Hepatocyte (in vitro differentiated cells): ENCODE measurements around the gene LVRN. TPM values are rescaled to one million over a fixed set of nuclear protein-coding genes. Genes with fewer than 3 reads are reported as not detected.

Experiments
- DNase-seq: peaks from one replicate; pipeline ENCODE4 v3.0.0-alpha.2; 2016; ENCODE audit warnings: low spot score
- H2AFZ ChIP-seq: fragments of 200-600 bp; sonication (generic); 2 replicates; pipeline ENCODE4 v1.6.0; 2016; ENCODE audit warnings: antibody characterized with exemption, mild to moderate bottlenecking
- H3K27ac ChIP-seq: fragments of 200-600 bp; sonication (generic); 2 replicates; pipeline ENCODE4 v1.5.1; 2016; ENCODE audit warnings: mild to moderate bottlenecking
- H3K27me3 ChIP-seq: fragments of 200-600 bp; sonication (generic); 2 replicates; pipeline ENCODE4 v1.6.1; 2016
- H3K36me3 ChIP-seq: fragments of 200-600 bp; sonication (generic); replicated peaks from 2 replicates; pipeline ENCODE4 v1.5.1; 2016; ENCODE audit warnings: low read depth; ENCODE audit not compliant: insufficient read depth
- H3K4me1 ChIP-seq: fragments of 200-600 bp; sonication (generic); 2 replicates; pipeline ENCODE4 v1.5.1; 2016; ENCODE audit warnings: mild to moderate bottlenecking, moderate library complexity; ENCODE audit not compliant: insufficient read depth
- H3K4me2 ChIP-seq: fragments of 200-600 bp; sonication (generic); 2 replicates; pipeline ENCODE4 v1.6.0; 2016
- H3K4me3 ChIP-seq: fragments of 200-600 bp; sonication (generic); 2 replicates; pipeline ENCODE4 v1.5.1; 2016; ENCODE audit warnings: mild to moderate bottlenecking
- H3K79me2 ChIP-seq: fragments of 200-600 bp; sonication (generic); 2 replicates; pipeline ENCODE4 v1.6.0; 2017; ENCODE audit warnings: mild to moderate bottlenecking
- H3K9me2 ChIP-seq: fragments of 200-600 bp; sonication (generic); replicated peaks from 2 replicates; pipeline ENCODE4 v1.6.0; 2017; ENCODE audit warnings: mild to moderate bottlenecking; ENCODE audit not compliant: insufficient read depth
- H3K9me3 ChIP-seq: fragments of 200-600 bp; sonication (generic); 2 replicates; pipeline ENCODE4 v1.5.1; 2016; ENCODE audit warnings: low read depth, mild to moderate bottlenecking
- H4K20me1 ChIP-seq: fragments of 200-600 bp; sonication (generic); 2 replicates; pipeline ENCODE4 v1.6.0; 2016; ENCODE audit warnings: mild to moderate bottlenecking; ENCODE audit not compliant: insufficient read depth, poor library complexity, severe bottlenecking
- CTCF ChIP-seq: fragments of 200-600 bp; sonication (generic); IDR thresholded peaks from 2 replicates; pipeline ENCODE4 v1.5.1; 2016; ENCODE audit warnings: antibody characterized with exemption, mild to moderate bottlenecking; ENCODE audit not compliant: poor library complexity
- EZH2 ChIP-seq: fragments of 200-600 bp; sonication (generic); IDR thresholded peaks from 2 replicates; pipeline ENCODE4 v1.6.1; 2016; ENCODE audit warnings: antibody characterized with exemption, mild to moderate bottlenecking, borderline replicate concordance
- EZH2phosphoT487 ChIP-seq: fragments of 200-600 bp; sonication (generic); IDR thresholded peaks from one replicate; pipeline ENCODE4 v1.6.1; 2018; ENCODE audit warnings: antibody characterized with exemption, mild to moderate bottlenecking, low read depth, moderate library complexity; ENCODE audit not compliant: unreplicated experiment, severe bottlenecking
- WGBS: methylation state at CpG from one replicate; pipeline ENCODE4 v1.1.6; 2016; ENCODE audit warnings: low lambda C conversion rate; ENCODE audit errors: missing lambda C conversion rate; 5-methylcytosine and 5-hydroxymethylcytosine counted together
- polyA plus RNA-seq: library from polyadenylated mRNA; unstranded; fragments of >200 nt; fragmentation: Nextera tagmentation; extraction: Ambion mirVana; gene quantifications from 2 replicates; pipeline ENCODE4 v1.2.1, GENCODE V29; 2016
- total RNA-seq: library from RNA; depleted of rRNA; stranded (reverse); fragments of >200 nt; gene quantifications from 2 replicates; pipeline ENCODE4 v1.2.3, GENCODE V29; 2014

LVRN gene
- total and polyA plus RNA-seq, 2 experiments from 2014 or later, result 0.43 TPM; not detected in 1

- H2AFZ ChIP-seq, result no peak overlapping the region
- TF ChIP-seq CTCF, result no peak
- TF ChIP-seq EZH2, result no peak
- TF ChIP-seq EZH2phosphoT487, result no peak
- no peaks in the 10 kb centered on the region for H3K36me3 ChIP-seq
- H3K27ac ChIP-seq, result no peak overlapping the region
- no peaks in the 10 kb centered on the region for H3K4me1 ChIP-seq
- H3K4me3 ChIP-seq, result no peak overlapping the region
- no peaks in the 10 kb centered on the region for H3K9me3 ChIP-seq
- H3K79me2 ChIP-seq, result no peaks in the 10 kb centered on the region
- no peak for DNase-seq
- no peaks in the 10 kb centered on the region for H4K20me1 ChIP-seq
- no peaks in the 10 kb centered on the region for H3K27me3 ChIP-seq
- no peak overlapping the region for H3K4me2 ChIP-seq
- 92% methylated on average over 4 of the region's 4 CpGs for WGBS
- H3K9me2 ChIP-seq, result no peaks in the 10 kb centered on the region
These were observed 31.5 kb upstream of the LVRN start for GRCh38 chr5:115930630-115931337.

GRCh38 chr5:115932991-115933390 is 29.3 kb upstream of the LVRN start:
- Histone ChIP-seq H3K4me2 (no peak overlapping the region), H3K9me3 (no peaks in the 10 kb centered on the region), H2AFZ (no peak overlapping the region), H4K20me1 (no peaks in the 10 kb centered on the region), H3K27me3 (no peaks in the 10 kb centered on the region), H3K4me3 (no peak overlapping the region), H3K36me3 (no peaks in the 10 kb centered on the region), H3K9me2 (no peaks in the 10 kb centered on the region), H3K27ac (no peak overlapping the region), H3K79me2 (no peaks in the 10 kb centered on the region), H3K4me1 (no peaks in the 10 kb centered on the region)
- TF ChIP-seq EZH2phosphoT487 (no peak), EZH2 (no peak), CTCF (no peak)
- DNase-seq, result peak; percentile 6
- WGBS, result 60% methylated on average over 6 of the region's 6 CpGs

- Histone ChIP-seq H4K20me1 (no peaks in the 10 kb centered on the region), H3K36me3 (no peaks in the 10 kb centered on the region), H3K79me2 (no peaks in the 10 kb centered on the region), H3K27ac (peak overlapping the region; percentile 20), H3K9me2 (no peaks in the 10 kb centered on the region), H3K27me3 (no peaks in the 10 kb centered on the region), H2AFZ (no peak overlapping the region), H3K4me3 (no peak overlapping the region), H3K4me2 (no peak overlapping the region), H3K4me1 (no peaks in the 10 kb centered on the region), H3K9me3 (no peaks in the 10 kb centered on the region)
- no peak for DNase-seq
- TF ChIP-seq EZH2phosphoT487 (no peak), EZH2 (no peak), CTCF (no peak)
- WGBS, result 90% methylated on average over 10 of the region's 10 CpGs
These were observed 27.8 kb upstream of the LVRN start for GRCh38 chr5:115934388-115934974.
